ENCODE data around the gene C1QTNF6. TPM values are rescaled to one million over a fixed set of nuclear protein-coding genes. Genes with fewer than 3 reads are reported as not detected.

The C1QTNF6 gene
- total RNA-seq, 1 donor from 2014 or later = 5.1 TPM

- no peak for TF ChIP-seq CTCF (IDR thresholded peaks at IDR 0.05; ENCODE audit: insufficient read depth, low read length, poor library complexity, severe bottlenecking)
- Histone ChIP-seq H3K36me3 (ENCODE audit: control insufficient read depth, insufficient read depth, low read length) (no peaks in the 10 kb centered on the region), H3K27me3 (ENCODE audit: control insufficient read depth, insufficient read depth, low read length) (no peaks in the 10 kb centered on the region), H3K4me3 (ENCODE audit: low read depth, low read length) (no peak overlapping the region)
- DNase-seq (ENCODE audit: low read depth) = no peak
These were observed 8.9 kb downstream of the C1QTNF6 start for GRCh38 chr22:37179126-37179470.

GRCh38 chr22:37178350-37179125 lies 9.5 kb downstream of the C1QTNF6 start:
- TF ChIP-seq CTCF (IDR thresholded peaks at IDR 0.05; ENCODE audit: insufficient read depth, low read length, poor library complexity, severe bottlenecking) = no peak
- no peaks in the 10 kb centered on the region for H3K36me3 ChIP-seq (ENCODE audit: control insufficient read depth, insufficient read depth, low read length)
- peaks cover 2% of the 10 kb centered on the region for H3K27me3 ChIP-seq (ENCODE audit: control insufficient read depth, insufficient read depth, low read length)
- no peak overlapping the region for H3K4me3 ChIP-seq (ENCODE audit: low read depth, low read length)
- no peak for DNase-seq (ENCODE audit: low read depth)

- no peak overlapping the region for H3K4me3 ChIP-seq (ENCODE audit: low read depth, low read length)
- H3K27me3 ChIP-seq (ENCODE audit: control insufficient read depth, insufficient read depth, low read length) = peaks cover 4% of the 10 kb centered on the region
- DNase-seq (ENCODE audit: low read depth) = no peak
- no peaks in the 10 kb centered on the region for H3K36me3 ChIP-seq (ENCODE audit: control insufficient read depth, insufficient read depth, low read length)
- TF ChIP-seq CTCF (IDR thresholded peaks at IDR 0.05; ENCODE audit: insufficient read depth, low read length, poor library complexity, severe bottlenecking) = no peak
These were observed 10.3 kb downstream of the C1QTNF6 start for GRCh38 chr22:37177755-37178154.

- Histone ChIP-seq H3K4me3 (ENCODE audit: low read depth, low read length) (no peak overlapping the region), H3K36me3 (ENCODE audit: control insufficient read depth, insufficient read depth, low read length) (no peaks in the 10 kb centered on the region), H3K27me3 (ENCODE audit: control insufficient read depth, insufficient read depth, low read length) (peaks cover 5% of the 10 kb centered on the region)
- no peak for TF ChIP-seq CTCF (IDR thresholded peaks at IDR 0.05; ENCODE audit: insufficient read depth, low read length, poor library complexity, severe bottlenecking)
- DNase-seq (ENCODE audit: low read depth) = no peak
These were observed 10.8 kb downstream of the C1QTNF6 start for GRCh38 chr22:37177221-37177620.

- no peaks in the 10 kb centered on the region for H3K36me3 ChIP-seq (ENCODE audit: control insufficient read depth, insufficient read depth, low read length)
- no peak for TF ChIP-seq CTCF (IDR thresholded peaks at IDR 0.05; ENCODE audit: insufficient read depth, low read length, poor library complexity, severe bottlenecking)
- no peak for DNase-seq (ENCODE audit: low read depth)
- H3K27me3 ChIP-seq (ENCODE audit: control insufficient read depth, insufficient read depth, low read length) = peaks cover 9% of the 10 kb centered on the region
- H3K4me3 ChIP-seq (ENCODE audit: low read depth, low read length) = no peak overlapping the region
These were observed 11.5 kb downstream of the C1QTNF6 start for GRCh38 chr22:37176464-37177061.

Measured in kidney epithelial cell (primary cell).